Parathyroid adenoma (tissue), 2 donors: ENCODE results near the gene TNFAIP8L3.

Experiments used
- H2AFZ ChIP-seq: fragments of 300-600 bp; sonication (generic); one replicate; pipeline ENCODE4 v1.7.0; 2017; ENCODE audit warnings: antibody characterized with exemption, mild to moderate bottlenecking
- H3K27ac ChIP-seq: fragments of 300-600 bp; sonication (generic); one replicate; pipeline ENCODE4 v1.7.0; 2017
- H3K27me3 ChIP-seq: fragments of 300-600 bp; sonication (generic); one replicate; pipeline ENCODE4 v1.7.0; 2017; ENCODE audit warnings: low read length; ENCODE audit not compliant: control insufficient read depth, insufficient read depth
- H3K36me3 ChIP-seq: fragments of 300-600 bp; sonication (generic); one replicate; pipeline ENCODE4 v1.7.0; 2017; ENCODE audit warnings: low read length; ENCODE audit not compliant: control insufficient read depth, insufficient read depth
- H3K4me1 ChIP-seq: fragments of 300-600 bp; sonication (generic); one replicate; pipeline ENCODE4 v1.7.0; 2017; ENCODE audit warnings: control low read depth
- H3K4me2 ChIP-seq: fragments of 300-600 bp; sonication (generic); one replicate; pipeline ENCODE4 v1.7.0; 2017; ENCODE audit warnings: low read length
- H3K4me3 ChIP-seq: fragments of 300-600 bp; sonication (generic); one replicate; pipeline ENCODE4 v1.7.0; 2017; ENCODE audit warnings: low read depth, low read length
- H3K79me2 ChIP-seq: fragments of 300-600 bp; sonication (generic); one replicate; pipeline ENCODE4 v1.7.0; 2017; ENCODE audit warnings: control low read depth
- H3K9ac ChIP-seq: fragments of 300-600 bp; sonication (generic); one replicate; pipeline ENCODE4 v1.7.0; 2017; ENCODE audit warnings: mild to moderate bottlenecking
- H3K9me3 ChIP-seq: fragments of 300-600 bp; sonication (generic); one replicate; pipeline ENCODE4 v1.7.0; 2017; ENCODE audit warnings: low read length; ENCODE audit not compliant: control insufficient read depth
- CTCF ChIP-seq: fragments of 300-600 bp; sonication (generic); IDR thresholded peaks from one replicate; pipeline ENCODE4 v1.7.0; 2017; ENCODE audit warnings: antibody characterized with exemption, mild to moderate bottlenecking
- donor health status: primary hyperparathyroidism.

The TNFAIP8L3 gene

GRCh38 chr15:51104512-51104911 is 9.8 kb upstream of the TNFAIP8L3 start:
- Histone ChIP-seq H3K4me1 (peaks cover 15% of the 10 kb centered on the region), H3K9ac (no peak overlapping the region), H2AFZ (peak overlapping the region; percentile 59), H3K9me3 (no peaks in the 10 kb centered on the region), H3K27ac (peak overlapping the region; percentile 54), H3K27me3 (no peaks in the 10 kb centered on the region), H3K4me2 (no peak overlapping the region), H3K79me2 (no peaks in the 10 kb centered on the region), H3K36me3 (no peaks in the 10 kb centered on the region), H3K4me3 (no peak overlapping the region)
- no peak for TF ChIP-seq CTCF

GRCh38 chr15:51103330-51103729 is 8.6 kb upstream of the TNFAIP8L3 start:
- no peaks in the 10 kb centered on the region for H3K9me3 ChIP-seq
- H3K27ac ChIP-seq, result no peak overlapping the region
- H3K27me3 ChIP-seq, result no peaks in the 10 kb centered on the region
- no peak overlapping the region for H3K4me3 ChIP-seq
- peaks cover 15% of the 10 kb centered on the region for H3K4me1 ChIP-seq
- no peak overlapping the region for H2AFZ ChIP-seq
- no peak overlapping the region for H3K4me2 ChIP-seq
- H3K79me2 ChIP-seq, result no peaks in the 10 kb centered on the region
- no peaks in the 10 kb centered on the region for H3K36me3 ChIP-seq
- H3K9ac ChIP-seq, result no peak overlapping the region
- no peak for TF ChIP-seq CTCF

GRCh38 chr15:51100785-51101489 is 6.2 kb upstream of the TNFAIP8L3 start:
- Histone ChIP-seq H3K4me2 (no peak overlapping the region), H3K27me3 (no peaks in the 10 kb centered on the region), H3K27ac (no peak overlapping the region), H3K9ac (no peak overlapping the region), H3K4me1 (peaks cover 15% of the 10 kb centered on the region), H3K79me2 (no peaks in the 10 kb centered on the region), H3K4me3 (no peak overlapping the region), H2AFZ (no peak overlapping the region), H3K36me3 (no peaks in the 10 kb centered on the region), H3K9me3 (no peaks in the 10 kb centered on the region)
- no peak for TF ChIP-seq CTCF

GRCh38 chr15:51099185-51099584 is 4.5 kb upstream of the TNFAIP8L3 start:
- no peak overlapping the region for H3K4me3 ChIP-seq
- TF ChIP-seq CTCF, result no peak
- H3K4me2 ChIP-seq, result no peak overlapping the region
- H3K9ac ChIP-seq, result no peak overlapping the region
- H3K27me3 ChIP-seq, result no peaks in the 10 kb centered on the region
- H2AFZ ChIP-seq, result no peak overlapping the region
- H3K79me2 ChIP-seq, result no peaks in the 10 kb centered on the region
- H3K4me1 ChIP-seq, result peaks cover 6% of the 10 kb centered on the region
- no peaks in the 10 kb centered on the region for H3K36me3 ChIP-seq
- H3K27ac ChIP-seq, result no peak overlapping the region
- no peaks in the 10 kb centered on the region for H3K9me3 ChIP-seq

GRCh38 chr15:51098331-51098619 is 3.6 kb upstream of the TNFAIP8L3 start:
- no peaks in the 10 kb centered on the region for H3K4me1 ChIP-seq
- H3K4me2 ChIP-seq, result no peak overlapping the region
- no peaks in the 10 kb centered on the region for H3K36me3 ChIP-seq
- no peak overlapping the region for H3K9ac ChIP-seq
- no peaks in the 10 kb centered on the region for H3K27me3 ChIP-seq
- no peak for TF ChIP-seq CTCF
- no peaks in the 10 kb centered on the region for H3K9me3 ChIP-seq
- no peak overlapping the region for H2AFZ ChIP-seq
- no peaks in the 10 kb centered on the region for H3K79me2 ChIP-seq
- H3K27ac ChIP-seq, result no peak overlapping the region
- no peak overlapping the region for H3K4me3 ChIP-seq
